ENCODE results near the gene ARHGAP10.

- TF ChIP-seq EZH2 (IDR thresholded peaks at IDR 0.05) = no peak
- no peak for TF ChIP-seq POLR2AphosphoS5 (IDR thresholded peaks at IDR 0.05; ENCODE audit: borderline replicate concordance, low read depth, low read length)
Measured at GRCh38 chr4:147923854-147924253, 192.0 kb downstream of the ARHGAP10 start.
